ENCODE data around the gene RGMA. TPM values are rescaled to one million over a fixed set of nuclear protein-coding genes. Genes with fewer than 3 reads are reported as not detected.

RGMA gene
- total and polyA plus RNA-seq, 10 of the 15 experiments (the other 5 are each of a cell fraction or from before 2014, with no cell fraction given), result not detected

DNA sequence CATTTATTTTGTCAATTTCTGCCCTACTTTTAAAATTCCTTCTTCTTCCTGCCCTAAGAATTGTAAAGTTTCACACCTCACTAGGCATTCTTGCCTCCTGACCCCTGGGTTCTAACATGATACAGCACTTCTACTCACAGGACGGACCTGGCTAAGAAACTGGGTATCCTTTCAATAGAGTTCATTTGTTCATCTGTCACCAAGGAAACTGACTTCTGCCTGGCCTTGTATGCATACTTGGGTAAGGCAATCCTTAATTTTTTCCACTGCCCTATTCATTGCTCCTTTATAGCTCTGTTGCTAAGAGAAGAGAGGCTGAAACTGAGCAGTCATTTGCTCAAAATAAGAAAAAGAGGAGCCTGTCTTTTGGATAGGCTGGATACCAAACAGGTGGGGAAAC lies 3.3 kb downstream of the RGMA start:
- ChIA-PET SMC1A (ENCODE audit: uncharacterized antibody, unreplicated experiment) (interaction anchor here (1.1 kb wide), 1 partner anchor 10 kb away, joined by 3 read pairs; no protein-coding TSS in a partner anchor), POLR2A (no interaction called here), RAD21 (ENCODE audit: unreplicated experiment) (no interaction called here), CTCF (no interaction called here)
- TF ChIP-seq TAF1 (IDR thresholded peaks at IDR 0.05; ENCODE audit: borderline replicate concordance, low read depth, low read length), result no peak
- Histone ChIP-seq H4K20me1 (ENCODE audit: control insufficient read depth, insufficient read depth) (no peaks in the 10 kb centered on the region), H2AFZ (ENCODE audit: control insufficient read depth, low read depth, low read length) (no peak overlapping the region), H3K4me2 (ENCODE audit: control insufficient read depth, insufficient read depth) (no peak overlapping the region), H3K4me1 (ENCODE audit: control insufficient read depth, insufficient read depth, low read length) (no peaks in the 10 kb centered on the region; the same call in 1 of the 2 replicates), H3K79me2 (ENCODE audit: control insufficient read depth, insufficient read depth, low read length) (no peaks in the 10 kb centered on the region), H3K4me3 (no peak overlapping the region), H3K27ac (ENCODE audit: control insufficient read depth, insufficient read depth) (no peak overlapping the region), H3K27me3 (replicated peaks in 1 of 2; ENCODE audit: control insufficient read depth in 2 of 2, insufficient read depth in 2 of 2, low read length in 1 of 2) (peaks cover 4 to 10% of the 10 kb centered on the region in 2 experiments), H3K9ac (ENCODE audit: control insufficient read depth, insufficient read depth, low read length) (no peak overlapping the region), H3K36me3 (ENCODE audit: control insufficient read depth in 2 of 2, insufficient read depth in 2 of 2, low read length in 1 of 2) (no peaks in the 10 kb centered on the region), H3K9me3 (replicated peaks; ENCODE audit: control insufficient read depth, insufficient read depth, low read length) (no peaks in the 10 kb centered on the region)
- FAIRE-seq (no peak), ATAC-seq (no peak), DNase-seq (ENCODE audit: low read depth, low spot score) (no peak)
- BruUV-seq (replicated peaks), result no TSS peak
- in situ Hi-C loops (cut with MboI) (no loop called here), intact Hi-C loops (cut with micrococcal nuclease; ENCODE audit: unreplicated experiment) (no loop called here)
- 0% methylated on average over 1 of the region's 1 CpG for WGBS (ENCODE audit: insufficient coverage, insufficient replicate concordance, low lambda C conversion rate, missing lambda C conversion rate)

DNA sequence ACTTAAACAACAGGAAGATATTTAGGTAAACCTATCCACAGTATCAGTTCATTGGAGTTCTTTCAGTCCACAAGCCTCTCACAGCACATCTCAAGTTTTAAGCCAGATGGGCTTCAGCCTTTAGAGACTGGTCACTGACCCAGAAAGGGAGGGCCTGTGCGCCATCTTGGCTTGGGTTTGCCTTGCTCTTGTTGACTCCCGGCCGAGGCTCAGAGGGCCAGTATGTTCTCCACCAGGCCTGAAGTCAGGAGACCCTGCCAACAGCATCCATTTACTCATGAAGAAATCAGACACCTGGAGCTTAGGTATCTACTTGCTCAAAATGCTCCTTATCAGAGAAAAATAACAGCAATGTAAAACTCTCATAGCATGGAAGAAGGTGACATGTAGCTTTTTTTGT lies 6.2 kb downstream of the RGMA start:
- no peaks in the 10 kb centered on the region for H3K9me3 ChIP-seq (replicated peaks; ENCODE audit: control insufficient read depth, insufficient read depth, low read length)
- SMC1A ChIA-PET (ENCODE audit: uncharacterized antibody, unreplicated experiment), result no interaction called here
- CTCF ChIA-PET, result no interaction called here
- WGBS (ENCODE audit: insufficient coverage, insufficient replicate concordance, low lambda C conversion rate, missing lambda C conversion rate), result 78% methylated on average over 3 of the region's 3 CpGs
- intact Hi-C loops (cut with micrococcal nuclease; ENCODE audit: unreplicated experiment), result no loop called here
- no TSS peak for BruUV-seq (replicated peaks)
- RAD21 ChIA-PET (ENCODE audit: unreplicated experiment), result no interaction called here
- H2AFZ ChIP-seq (ENCODE audit: control insufficient read depth, low read depth, low read length), result no peak overlapping the region
- ATAC-seq, result no peak
- H3K4me3 ChIP-seq, result no peak overlapping the region
- no peak for FAIRE-seq
- H4K20me1 ChIP-seq (ENCODE audit: control insufficient read depth, insufficient read depth), result no peaks in the 10 kb centered on the region
- no peaks in the 10 kb centered on the region for H3K79me2 ChIP-seq (ENCODE audit: control insufficient read depth, insufficient read depth, low read length)
- POLR2A ChIA-PET, result no interaction called here
- DNase-seq (ENCODE audit: low read depth, low spot score), result no peak
- in situ Hi-C loops (cut with MboI), result no loop called here
- no peak overlapping the region for H3K4me2 ChIP-seq (ENCODE audit: control insufficient read depth, insufficient read depth)
- H3K9ac ChIP-seq (ENCODE audit: control insufficient read depth, insufficient read depth, low read length), result no peak overlapping the region
- H3K27ac ChIP-seq (ENCODE audit: control insufficient read depth, insufficient read depth), result no peak overlapping the region
- no peaks in the 10 kb centered on the region; the same call in 1 of the 2 replicates for H3K4me1 ChIP-seq (ENCODE audit: control insufficient read depth, insufficient read depth, low read length)
- H3K27me3 ChIP-seq (replicated peaks in 1 of 2; ENCODE audit: control insufficient read depth in 2 of 2, insufficient read depth in 2 of 2, low read length in 1 of 2), result peaks cover 1 to 3% of the 10 kb centered on the region in 2 experiments; a peak in 3 of 4 replicates
- no peaks in the 10 kb centered on the region for H3K36me3 ChIP-seq (ENCODE audit: control insufficient read depth in 2 of 2, insufficient read depth in 2 of 2, low read length in 1 of 2)
- TF ChIP-seq STAT3 (IDR thresholded peaks at IDR 0.05; ENCODE audit: low read depth, low read length) (no peak), MYC (IDR thresholded peaks at IDR 0.05; ENCODE audit: insufficient read depth, insufficient read length, insufficient replicate concordance, low read length, severe bottlenecking) (no peak), WRNIP1 (IDR thresholded peaks at IDR 0.05; ENCODE audit: borderline replicate concordance, low read depth, low read length) (no peak), POLR2AphosphoS5 (IDR thresholded peaks at IDR 0.05; ENCODE audit: low read length) (no peak), MEF2B (IDR thresholded peaks at IDR 0.05; ENCODE audit: partially characterized antibody, poor library complexity, severe bottlenecking) (no peak), IKZF1 (conservative IDR thresholded peaks at IDR 0.05) (no peak), SPI1 (IDR thresholded peaks at IDR 0.05; ENCODE audit: borderline replicate concordance, insufficient read depth, low read depth, low read length) (no peak), IRF3 (IDR thresholded peaks at IDR 0.05) (no peak), DPF2 (IDR thresholded peaks at IDR 0.05) (no peak), ZNF622 (IDR thresholded peaks at IDR 0.05) (no peak), EED (IDR thresholded peaks at IDR 0.05; ENCODE audit: low read depth) (no peak), POLR2AphosphoS2 (IDR thresholded peaks at IDR 0.05; ENCODE audit: low read depth, low read length) (no peak)
- TF ChIP-seq, protein P1, sequence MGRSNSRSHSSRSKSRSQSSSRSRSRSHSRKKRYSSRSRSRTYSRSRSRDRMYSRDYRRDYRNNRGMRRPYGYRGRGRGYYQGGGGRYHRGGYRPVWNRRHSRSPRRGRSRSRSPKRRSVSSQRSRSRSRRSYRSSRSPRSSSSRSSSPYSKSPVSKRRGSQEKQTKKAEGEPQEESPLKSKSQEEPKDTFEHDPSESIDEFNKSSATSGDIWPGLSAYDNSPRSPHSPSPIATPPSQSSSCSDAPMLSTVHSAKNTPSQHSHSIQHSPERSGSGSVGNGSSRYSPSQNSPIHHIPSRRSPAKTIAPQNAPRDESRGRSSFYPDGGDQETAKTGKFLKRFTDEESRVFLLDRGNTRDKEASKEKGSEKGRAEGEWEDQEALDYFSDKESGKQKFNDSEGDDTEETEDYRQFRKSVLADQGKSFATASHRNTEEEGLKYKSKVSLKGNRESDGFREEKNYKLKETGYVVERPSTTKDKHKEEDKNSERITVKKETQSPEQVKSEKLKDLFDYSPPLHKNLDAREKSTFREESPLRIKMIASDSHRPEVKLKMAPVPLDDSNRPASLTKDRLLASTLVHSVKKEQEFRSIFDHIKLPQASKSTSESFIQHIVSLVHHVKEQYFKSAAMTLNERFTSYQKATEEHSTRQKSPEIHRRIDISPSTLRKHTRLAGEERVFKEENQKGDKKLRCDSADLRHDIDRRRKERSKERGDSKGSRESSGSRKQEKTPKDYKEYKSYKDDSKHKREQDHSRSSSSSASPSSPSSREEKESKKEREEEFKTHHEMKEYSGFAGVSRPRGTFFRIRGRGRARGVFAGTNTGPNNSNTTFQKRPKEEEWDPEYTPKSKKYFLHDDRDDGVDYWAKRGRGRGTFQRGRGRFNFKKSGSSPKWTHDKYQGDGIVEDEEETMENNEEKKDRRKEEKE (IDR thresholded peaks at IDR 0.05), result no peak

All from GM12878 (cell line).